ENCODE data around the gene PRADC1.

The PRADC1 gene

DNA sequence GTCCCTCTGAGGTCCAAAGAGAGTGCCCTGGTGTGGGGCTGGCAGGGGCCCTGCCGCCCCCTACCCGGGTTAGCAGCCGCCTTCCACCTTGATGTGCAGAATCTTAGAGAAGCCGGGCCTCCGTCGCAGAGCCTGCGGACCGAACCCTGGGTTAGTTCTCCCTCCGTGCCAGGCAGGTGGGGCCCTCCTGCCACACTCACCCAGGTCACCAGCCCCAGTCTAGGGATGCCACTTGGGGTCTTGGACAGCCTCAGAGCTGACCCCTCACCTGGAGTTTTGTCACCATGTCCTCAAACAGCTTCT lies 25.8 kb upstream of the PRADC1 start:
- H3K9ac ChIP-seq (ENCODE audit: low read depth in 1 of 2, low read length in 2 of 2): no peak overlapping the region
- H3K4me3 ChIP-seq (ENCODE audit: low read length in 2 of 2): no peak overlapping the region
- no peaks in the 10 kb centered on the region for H3K27me3 ChIP-seq (ENCODE audit: control insufficient read depth in 2 of 2, insufficient read depth in 2 of 2, low read length in 2 of 2)
- no peak overlapping the region for H3K27ac ChIP-seq (ENCODE audit: low read depth in 2 of 2, low read length in 2 of 2)
- no peaks in the 10 kb centered on the region for H3K9me3 ChIP-seq (ENCODE audit: control insufficient read depth in 2 of 2, low read length in 2 of 2)
- peaks cover 4 to 12% of the 10 kb centered on the region in 2 donors for H3K36me3 ChIP-seq (ENCODE audit: control insufficient read depth in 2 of 2, insufficient read depth in 2 of 2, low read length in 2 of 2)
- H3K4me1 ChIP-seq (ENCODE audit: control insufficient read depth in 2 of 2, insufficient read depth in 2 of 2, low read length in 2 of 2): no peaks in the 10 kb centered on the region

DNA sequence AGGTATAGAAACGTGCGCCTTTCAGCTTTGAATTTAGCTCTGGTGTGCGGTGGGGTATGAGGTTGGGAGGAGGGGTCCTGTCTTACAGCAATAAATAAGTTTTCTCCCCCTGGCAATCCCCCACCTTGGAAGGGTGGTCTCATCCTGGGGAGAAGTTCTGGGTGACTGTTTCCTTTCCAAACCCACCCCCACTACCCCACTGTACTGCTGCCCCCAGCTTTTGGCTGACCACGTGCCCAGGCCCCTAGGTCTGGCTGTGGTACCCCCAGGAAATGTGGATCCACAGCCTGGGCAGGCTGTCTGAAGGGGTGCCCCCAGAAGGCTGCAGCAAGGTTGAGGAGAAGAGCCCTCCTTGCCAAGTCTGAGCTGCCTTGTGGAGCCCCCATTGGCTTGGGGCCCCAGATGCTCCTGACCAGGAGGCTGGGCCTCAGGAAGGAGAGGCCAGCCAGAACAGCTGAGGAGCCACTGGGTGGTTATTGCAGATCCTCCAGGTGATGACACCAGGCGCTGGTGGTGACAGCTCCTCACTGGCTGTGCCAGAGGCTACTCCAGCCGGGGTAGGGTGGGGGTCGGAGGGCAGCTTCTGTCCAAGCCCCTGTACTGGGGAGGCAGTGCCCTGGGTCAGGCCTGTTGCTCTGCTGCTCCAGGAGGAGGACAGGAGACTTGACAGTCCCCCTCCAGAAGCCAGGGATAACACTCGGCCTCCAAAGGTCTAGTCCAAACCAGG lies 25.3 kb upstream of the PRADC1 start:
- H3K36me3 ChIP-seq (ENCODE audit: control insufficient read depth in 2 of 2, insufficient read depth in 2 of 2, low read length in 2 of 2): peaks cover 8 to 15% of the 10 kb centered on the region in 2 donors
- H3K4me3 ChIP-seq (ENCODE audit: low read length in 2 of 2): no peak overlapping the region
- no peaks in the 10 kb centered on the region for H3K4me1 ChIP-seq (ENCODE audit: control insufficient read depth in 2 of 2, insufficient read depth in 2 of 2, low read length in 2 of 2)
- H3K9ac ChIP-seq (ENCODE audit: low read depth in 1 of 2, low read length in 2 of 2): no peak overlapping the region
- no peak overlapping the region for H3K27ac ChIP-seq (ENCODE audit: low read depth in 2 of 2, low read length in 2 of 2)
- no peaks in the 10 kb centered on the region for H3K27me3 ChIP-seq (ENCODE audit: control insufficient read depth in 2 of 2, insufficient read depth in 2 of 2, low read length in 2 of 2)
- no peaks in the 10 kb centered on the region for H3K9me3 ChIP-seq (ENCODE audit: control insufficient read depth in 2 of 2, low read length in 2 of 2)

DNA sequence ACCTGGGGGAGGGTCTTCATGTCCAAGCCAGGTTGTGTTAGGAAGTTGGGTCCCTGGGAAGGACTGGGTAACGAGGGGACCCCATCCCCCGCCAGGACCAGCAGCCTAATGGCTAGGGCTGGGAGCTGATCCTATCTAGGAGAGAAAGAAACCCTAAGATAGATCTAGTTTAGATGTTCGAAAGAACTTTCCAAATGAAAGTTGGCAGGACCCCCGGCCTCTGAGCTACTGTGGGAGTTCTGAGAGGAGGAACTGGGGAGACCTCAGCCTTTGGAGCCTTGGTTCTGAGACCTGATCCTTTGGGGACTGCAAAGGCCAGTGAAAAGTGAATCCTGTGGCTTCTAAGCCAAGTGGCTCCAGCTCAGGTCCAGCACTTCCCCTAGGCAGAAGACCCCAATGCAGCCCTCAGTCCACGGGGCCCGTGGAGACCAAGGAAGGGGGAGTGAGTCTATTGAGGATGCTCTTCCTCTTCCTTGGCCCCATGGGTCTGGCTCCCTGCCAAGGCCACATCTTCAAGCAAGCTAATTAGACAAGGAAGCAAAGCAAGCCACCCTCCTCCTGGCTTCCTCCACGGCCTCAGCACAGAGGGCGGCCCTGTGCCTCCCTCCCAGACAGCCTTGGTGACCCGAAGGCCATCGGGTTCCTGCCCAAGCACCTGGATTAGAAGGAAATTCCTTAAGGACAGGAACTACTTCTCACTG lies 24.5 kb upstream of the PRADC1 start:
- Histone ChIP-seq H3K27ac (ENCODE audit: low read depth in 2 of 2, low read length in 2 of 2) (no peak overlapping the region), H3K27me3 (ENCODE audit: control insufficient read depth in 2 of 2, insufficient read depth in 2 of 2, low read length in 2 of 2) (no peaks in the 10 kb centered on the region), H3K9me3 (ENCODE audit: control insufficient read depth in 2 of 2, low read length in 2 of 2) (no peaks in the 10 kb centered on the region), H3K4me3 (ENCODE audit: low read length in 2 of 2) (no peak overlapping the region), H3K4me1 (ENCODE audit: control insufficient read depth in 2 of 2, insufficient read depth in 2 of 2, low read length in 2 of 2) (no peaks in the 10 kb centered on the region), H3K36me3 (ENCODE audit: control insufficient read depth in 2 of 2, insufficient read depth in 2 of 2, low read length in 2 of 2) (peaks cover 15 to 22% of the 10 kb centered on the region in 2 donors), H3K9ac (ENCODE audit: low read depth in 1 of 2, low read length in 2 of 2) (no peak overlapping the region)

DNA sequence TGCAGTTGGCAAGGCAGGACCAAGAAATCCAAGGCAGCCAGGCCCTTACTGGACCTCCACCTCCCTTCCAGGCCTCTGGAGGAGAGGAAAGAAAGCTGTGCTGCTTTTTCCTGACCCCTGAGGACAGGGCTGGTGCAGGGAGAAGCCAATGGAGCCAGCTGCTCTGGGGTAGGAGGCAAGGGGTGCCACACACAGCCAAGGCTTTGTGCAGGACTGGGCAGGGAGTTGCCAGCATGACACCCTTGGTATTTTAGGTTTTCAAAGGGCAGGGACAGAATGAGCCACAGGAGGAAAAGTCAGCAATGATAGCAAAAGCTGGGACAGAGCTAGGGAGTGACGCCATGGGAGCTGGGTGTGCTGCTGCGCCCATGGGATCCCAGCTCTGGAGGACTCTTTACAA lies 24.0 kb upstream of the PRADC1 start:
- no peak overlapping the region for H3K9ac ChIP-seq (ENCODE audit: low read depth in 1 of 2, low read length in 2 of 2)
- H3K27me3 ChIP-seq (ENCODE audit: control insufficient read depth in 2 of 2, insufficient read depth in 2 of 2, low read length in 2 of 2): no peaks in the 10 kb centered on the region
- H3K9me3 ChIP-seq (ENCODE audit: control insufficient read depth in 2 of 2, low read length in 2 of 2): no peaks in the 10 kb centered on the region
- H3K36me3 ChIP-seq (ENCODE audit: control insufficient read depth in 2 of 2, insufficient read depth in 2 of 2, low read length in 2 of 2): peaks cover 19 to 26% of the 10 kb centered on the region in 2 donors
- H3K4me3 ChIP-seq (ENCODE audit: low read length in 2 of 2): no peak overlapping the region
- H3K27ac ChIP-seq (ENCODE audit: low read depth in 2 of 2, low read length in 2 of 2): no peak overlapping the region
- no peaks in the 10 kb centered on the region for H3K4me1 ChIP-seq (ENCODE audit: control insufficient read depth in 2 of 2, insufficient read depth in 2 of 2, low read length in 2 of 2)

DNA sequence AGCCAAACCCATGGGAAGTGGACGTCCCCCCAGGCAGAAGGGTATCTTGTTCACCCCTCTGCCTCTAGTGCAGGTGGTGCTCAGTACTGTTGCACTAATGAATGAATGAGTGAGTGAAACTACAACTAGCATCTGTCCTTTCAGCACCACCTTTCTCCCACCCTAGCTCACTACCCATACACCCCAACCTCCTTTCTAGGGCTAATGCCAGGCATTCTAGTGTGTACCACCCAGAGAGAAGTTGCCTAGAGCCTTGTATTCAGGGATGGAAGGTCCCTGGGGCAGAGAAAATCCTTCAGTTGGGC lies 23.5 kb upstream of the PRADC1 start:
- H3K9me3 ChIP-seq (ENCODE audit: control insufficient read depth in 2 of 2, low read length in 2 of 2): no peaks in the 10 kb centered on the region
- no peak overlapping the region for H3K9ac ChIP-seq (ENCODE audit: low read depth in 1 of 2, low read length in 2 of 2)
- H3K4me3 ChIP-seq (ENCODE audit: low read length in 2 of 2): no peak overlapping the region
- no peak overlapping the region for H3K27ac ChIP-seq (ENCODE audit: low read depth in 2 of 2, low read length in 2 of 2)
- no peaks in the 10 kb centered on the region for H3K4me1 ChIP-seq (ENCODE audit: control insufficient read depth in 2 of 2, insufficient read depth in 2 of 2, low read length in 2 of 2)
- no peaks in the 10 kb centered on the region for H3K27me3 ChIP-seq (ENCODE audit: control insufficient read depth in 2 of 2, insufficient read depth in 2 of 2, low read length in 2 of 2)
- H3K36me3 ChIP-seq (ENCODE audit: control insufficient read depth in 2 of 2, insufficient read depth in 2 of 2, low read length in 2 of 2): peaks cover 23 to 29% of the 10 kb centered on the region in 2 donors

DNA sequence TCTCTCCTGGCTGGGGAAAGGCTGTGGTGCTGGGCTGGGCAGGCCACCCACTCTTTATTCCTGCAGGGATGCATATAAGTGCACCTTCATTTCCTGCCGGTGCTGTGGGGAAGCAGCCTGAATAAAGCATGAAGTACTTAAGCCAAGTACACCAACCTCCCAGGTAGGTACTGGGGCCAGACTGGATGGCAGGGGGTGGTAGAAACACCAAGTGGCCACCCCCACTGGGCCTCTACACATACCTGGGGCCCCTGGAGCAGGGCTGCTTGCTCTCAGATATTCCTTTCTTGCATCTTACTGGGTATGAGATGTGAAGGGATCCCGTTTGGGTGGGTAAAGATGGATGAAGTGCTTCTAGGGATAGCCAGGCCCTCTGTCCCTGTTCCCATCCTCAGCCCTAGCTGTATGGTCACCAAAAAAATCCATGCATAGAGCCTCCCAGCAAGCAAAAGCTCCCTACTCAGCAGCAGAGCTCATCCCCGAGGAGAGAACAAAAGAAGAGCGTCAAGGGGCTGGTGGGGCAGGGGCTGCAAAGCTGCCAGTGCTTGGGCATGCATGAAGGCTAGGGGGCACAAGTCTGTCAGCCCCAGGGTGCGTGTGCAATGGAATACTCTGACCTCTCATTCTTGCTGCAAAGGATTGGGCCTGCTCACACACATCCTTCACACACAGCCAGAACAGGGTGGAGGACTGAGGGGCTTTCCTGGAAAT lies 23.0 kb upstream of the PRADC1 start:
- Histone ChIP-seq H3K4me1 (ENCODE audit: control insufficient read depth in 2 of 2, insufficient read depth in 2 of 2, low read length in 2 of 2) (no peaks in the 10 kb centered on the region), H3K27me3 (ENCODE audit: control insufficient read depth in 2 of 2, insufficient read depth in 2 of 2, low read length in 2 of 2) (no peaks in the 10 kb centered on the region), H3K4me3 (ENCODE audit: low read length in 2 of 2) (no peak overlapping the region), H3K9me3 (ENCODE audit: control insufficient read depth in 2 of 2, low read length in 2 of 2) (no peaks in the 10 kb centered on the region), H3K27ac (ENCODE audit: low read depth in 2 of 2, low read length in 2 of 2) (no peak overlapping the region), H3K36me3 (ENCODE audit: control insufficient read depth in 2 of 2, insufficient read depth in 2 of 2, low read length in 2 of 2) (peaks cover 27 to 32% of the 10 kb centered on the region in 2 donors), H3K9ac (ENCODE audit: low read depth in 1 of 2, low read length in 2 of 2) (no peak overlapping the region)

DNA sequence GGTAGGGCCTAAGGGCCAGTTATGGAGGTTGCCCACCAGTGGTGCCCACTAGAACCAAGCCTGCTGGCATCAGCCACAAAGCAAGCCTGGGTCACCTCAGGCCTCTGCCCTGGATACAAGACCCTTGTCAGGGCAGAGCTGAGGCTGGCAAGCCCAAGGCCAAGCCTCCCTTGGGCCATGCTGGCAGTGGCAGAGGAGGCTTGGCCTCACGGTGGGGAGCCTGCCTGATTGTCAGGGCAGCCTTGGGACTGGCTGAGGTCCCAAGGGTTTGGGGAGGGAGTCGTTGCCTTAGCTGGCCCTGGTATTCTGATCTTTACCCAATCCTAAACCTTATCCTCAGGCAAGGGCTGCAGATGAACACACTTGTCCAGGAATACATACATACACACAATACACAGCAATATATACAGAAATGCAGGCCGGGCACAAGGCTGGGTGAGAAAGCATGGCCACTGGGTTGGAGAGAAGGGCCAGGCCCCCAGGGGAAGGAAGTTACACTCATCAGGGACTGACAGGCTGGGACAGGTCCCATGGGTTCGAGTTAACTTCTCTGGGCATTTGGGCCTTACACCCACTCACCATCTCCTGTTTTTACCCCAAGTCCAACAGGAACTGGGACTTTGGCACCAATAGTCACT lies 22.1 kb upstream of the PRADC1 start:
- H3K4me3 ChIP-seq (ENCODE audit: low read length in 2 of 2): no peak overlapping the region
- no peaks in the 10 kb centered on the region for H3K27me3 ChIP-seq (ENCODE audit: control insufficient read depth in 2 of 2, insufficient read depth in 2 of 2, low read length in 2 of 2)
- H3K9ac ChIP-seq (ENCODE audit: low read depth in 1 of 2, low read length in 2 of 2): no peak overlapping the region
- H3K9me3 ChIP-seq (ENCODE audit: control insufficient read depth in 2 of 2, low read length in 2 of 2): no peaks in the 10 kb centered on the region
- no peaks in the 10 kb centered on the region for H3K4me1 ChIP-seq (ENCODE audit: control insufficient read depth in 2 of 2, insufficient read depth in 2 of 2, low read length in 2 of 2)
- no peak overlapping the region for H3K27ac ChIP-seq (ENCODE audit: low read depth in 2 of 2, low read length in 2 of 2)
- peaks cover 36 to 41% of the 10 kb centered on the region in 2 donors for H3K36me3 ChIP-seq (ENCODE audit: control insufficient read depth in 2 of 2, insufficient read depth in 2 of 2, low read length in 2 of 2)

DNA sequence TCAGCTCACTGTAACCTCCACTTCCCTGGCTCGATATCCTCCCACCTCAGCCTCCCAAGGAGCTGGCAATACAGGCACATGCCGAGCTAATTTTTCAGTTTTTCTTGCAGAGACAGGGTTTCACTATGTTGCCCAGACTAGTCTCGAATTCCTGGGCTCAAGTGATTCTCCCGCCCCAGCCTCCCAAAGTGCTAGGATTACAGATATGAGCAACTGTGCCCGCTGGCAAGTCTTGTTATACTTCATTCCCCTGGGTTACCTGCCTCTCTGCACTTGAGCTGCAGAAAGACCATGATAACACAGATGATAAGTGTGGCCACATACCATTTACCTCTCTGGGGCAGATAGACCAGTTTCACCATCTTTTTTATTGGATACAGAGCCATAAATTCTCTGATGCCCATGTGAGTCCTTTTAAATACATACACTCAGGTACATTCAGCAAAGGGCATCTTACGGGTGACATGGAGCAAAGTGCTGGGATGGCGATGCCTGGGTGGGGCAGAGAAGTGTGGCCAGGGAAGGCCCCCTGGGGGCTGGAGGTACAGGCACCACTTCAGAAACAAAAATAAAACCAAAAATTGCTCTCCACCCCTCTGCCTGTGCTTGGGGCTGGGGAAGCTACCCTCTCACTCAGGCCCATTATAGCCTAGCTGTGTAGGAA lies 21.4 kb upstream of the PRADC1 start:
- Histone ChIP-seq H3K36me3 (ENCODE audit: control insufficient read depth in 2 of 2, insufficient read depth in 2 of 2, low read length in 2 of 2) (peaks cover 42 to 47% of the 10 kb centered on the region in 2 donors), H3K4me3 (ENCODE audit: low read length in 2 of 2) (no peak overlapping the region), H3K27ac (ENCODE audit: low read depth in 2 of 2, low read length in 2 of 2) (no peak overlapping the region)

DNA sequence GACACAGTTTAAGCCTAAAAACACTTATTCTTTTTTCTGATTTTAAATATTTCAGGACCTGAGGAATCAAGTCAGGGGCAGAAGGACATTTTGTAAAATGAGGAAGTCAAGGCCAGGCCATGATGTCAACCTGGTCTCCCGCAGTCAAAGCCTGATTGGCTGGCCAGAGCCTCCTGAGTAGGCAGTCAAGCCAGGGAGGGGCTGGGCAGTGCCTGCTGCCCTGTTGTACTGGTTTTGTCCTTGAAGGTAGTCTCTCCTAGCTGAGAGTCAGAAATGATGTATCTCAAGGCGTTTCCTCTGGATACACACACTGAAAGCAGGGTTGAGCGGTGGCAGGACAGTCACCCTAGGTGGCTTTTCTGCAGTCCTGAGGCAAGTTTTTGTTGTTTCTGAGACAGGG lies 20.9 kb upstream of the PRADC1 start:
- peaks cover 48 to 53% of the 10 kb centered on the region in 2 donors for H3K36me3 ChIP-seq (ENCODE audit: control insufficient read depth in 2 of 2, insufficient read depth in 2 of 2, low read length in 2 of 2)
- no peaks in the 10 kb centered on the region for H3K9me3 ChIP-seq (ENCODE audit: control insufficient read depth in 2 of 2, low read length in 2 of 2)
- no peak overlapping the region for H3K27ac ChIP-seq (ENCODE audit: low read depth in 2 of 2, low read length in 2 of 2)
- no peaks in the 10 kb centered on the region for H3K27me3 ChIP-seq (ENCODE audit: control insufficient read depth in 2 of 2, insufficient read depth in 2 of 2, low read length in 2 of 2)
- H3K4me1 ChIP-seq (ENCODE audit: control insufficient read depth in 2 of 2, insufficient read depth in 2 of 2, low read length in 2 of 2): no peaks in the 10 kb centered on the region
- H3K4me3 ChIP-seq (ENCODE audit: low read length in 2 of 2): no peak overlapping the region
- no peak overlapping the region for H3K9ac ChIP-seq (ENCODE audit: low read depth in 1 of 2, low read length in 2 of 2)

More for the DNA sequence above, 21.4 kb upstream of the PRADC1 start:
- Histone ChIP-seq H3K4me1 (ENCODE audit: control insufficient read depth in 2 of 2, insufficient read depth in 2 of 2, low read length in 2 of 2) (no peaks in the 10 kb centered on the region), H3K9ac (ENCODE audit: low read depth in 1 of 2, low read length in 2 of 2) (no peak overlapping the region), H3K27me3 (ENCODE audit: control insufficient read depth in 2 of 2, insufficient read depth in 2 of 2, low read length in 2 of 2) (no peaks in the 10 kb centered on the region), H3K9me3 (ENCODE audit: control insufficient read depth in 2 of 2, low read length in 2 of 2) (no peaks in the 10 kb centered on the region)

Data from mucosa of rectum (tissue), 2 donors.